Erythroblast (primary cell): ENCODE results near the gene RERE.
A peak's percentile ranks its signal among the peaks of the same experiment; 100 is the strongest.
"Not testable (repeated sequence)": the region's sequence is repeated elsewhere in the genome, so short reads cannot be mapped to it uniquely, and the experiment has no call there.

Source experiments
- DNase-seq, 2 experiments: peaks; one replicate each; lab custom pipeline; 2025; lab: John Stamatoyannopoulos, UW
- GATA1 ChIP-seq: IDR thresholded peaks from 2 replicates; pipeline ENCODE4 v1.6.1; 2011; ENCODE audit warnings: low read depth, mild to moderate bottlenecking, control low read depth, low read length, moderate library complexity
- POLR2A ChIP-seq: IDR thresholded peaks from 2 replicates; pipeline ENCODE4 v1.6.1; 2011; ENCODE audit warnings: mild to moderate bottlenecking, low read length

Gene RERE

DNA sequence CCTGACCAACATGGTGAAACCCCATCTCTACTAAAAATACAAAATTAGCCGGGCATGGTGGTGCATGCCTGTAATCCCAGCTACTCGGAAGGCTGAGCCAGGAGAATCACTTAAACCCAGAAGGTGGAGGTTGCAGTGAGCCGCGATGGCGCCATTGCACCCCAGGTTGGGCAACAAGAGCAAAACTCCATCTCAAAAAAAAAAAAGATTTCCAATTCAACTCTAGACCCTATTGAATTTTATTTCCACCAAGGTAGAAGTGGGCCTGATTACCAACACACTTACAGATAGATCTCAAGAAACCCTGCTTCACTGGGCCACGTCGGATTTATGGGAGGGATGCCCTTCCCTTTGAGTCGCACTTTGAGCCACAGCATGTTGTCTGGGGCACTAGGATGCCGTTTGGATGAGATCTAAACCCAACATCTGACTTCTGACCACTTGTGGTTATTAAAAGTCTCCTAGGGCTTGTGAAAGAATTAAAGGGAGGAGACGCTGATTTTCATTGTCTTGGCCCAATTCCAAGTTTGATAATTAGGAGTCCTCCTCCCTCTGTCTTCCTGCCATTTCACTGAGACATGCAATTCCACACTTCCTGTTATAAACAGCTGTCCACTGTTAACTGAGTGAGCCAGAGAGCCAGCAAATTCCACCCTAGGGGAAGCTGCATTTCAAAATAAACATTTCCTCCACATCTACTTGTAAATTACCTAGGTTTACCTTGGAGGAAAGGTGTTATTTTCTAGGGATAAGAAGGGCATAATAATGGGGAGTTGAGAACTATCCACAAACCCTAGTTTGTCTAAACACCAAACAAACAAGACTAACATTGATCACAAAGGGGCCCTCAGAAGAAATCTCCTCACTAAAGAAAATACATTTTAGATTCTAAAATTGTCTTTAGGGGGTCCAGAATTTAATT lies 5.2 kb upstream of the RERE start:
- peak; percentile 8 to 41 for DNase-seq

DNA sequence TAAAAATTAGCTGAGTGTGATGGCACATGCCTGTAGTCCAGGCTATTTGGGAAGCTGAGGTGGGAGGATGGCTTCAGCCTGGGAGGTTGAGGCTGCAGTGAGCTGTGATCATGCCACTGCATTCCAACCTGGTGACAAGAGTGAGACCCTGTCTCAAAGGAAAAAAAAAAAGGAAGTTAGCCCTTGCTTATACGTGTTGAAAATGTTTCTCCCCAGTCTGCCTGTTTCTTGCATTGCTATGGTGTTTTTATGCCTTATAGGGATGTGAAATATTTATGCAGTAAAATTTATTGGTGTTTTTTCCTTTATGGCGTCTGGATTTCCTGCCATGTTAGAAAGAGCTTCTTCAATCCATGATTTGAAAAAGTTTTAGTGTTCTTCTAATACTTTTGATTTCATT lies 3.6 kb upstream of the RERE start:
- no peak for DNase-seq

More for the DNA sequence above, 5.2 kb upstream of the RERE start:
- TF ChIP-seq GATA1 (no peak), POLR2A (no peak)

DNA sequence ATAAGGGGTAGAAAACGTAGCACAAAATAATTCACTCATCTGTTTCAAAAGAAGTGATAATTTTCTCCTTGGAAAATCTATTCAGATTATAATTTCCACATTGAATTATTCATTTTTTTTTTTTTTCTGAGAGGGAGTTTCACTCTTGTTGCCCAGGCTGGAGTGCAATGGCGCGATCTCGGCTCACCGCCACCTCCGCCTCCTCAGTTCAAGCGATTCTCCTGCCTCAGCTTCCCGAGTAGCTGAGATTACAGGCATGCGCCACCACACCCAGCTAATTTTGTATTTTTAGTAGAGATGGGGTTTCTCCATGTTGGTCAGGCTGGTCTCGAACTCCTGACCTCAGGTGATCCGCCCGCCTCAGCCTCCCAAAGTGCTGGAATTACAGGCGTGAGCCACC lies 1.3 kb upstream of the RERE start:
- DNase-seq: not testable (repeated sequence)

More for the DNA sequence above, 3.6 kb upstream of the RERE start:
- TF ChIP-seq POLR2A (no peak), GATA1 (no peak)

DNA sequence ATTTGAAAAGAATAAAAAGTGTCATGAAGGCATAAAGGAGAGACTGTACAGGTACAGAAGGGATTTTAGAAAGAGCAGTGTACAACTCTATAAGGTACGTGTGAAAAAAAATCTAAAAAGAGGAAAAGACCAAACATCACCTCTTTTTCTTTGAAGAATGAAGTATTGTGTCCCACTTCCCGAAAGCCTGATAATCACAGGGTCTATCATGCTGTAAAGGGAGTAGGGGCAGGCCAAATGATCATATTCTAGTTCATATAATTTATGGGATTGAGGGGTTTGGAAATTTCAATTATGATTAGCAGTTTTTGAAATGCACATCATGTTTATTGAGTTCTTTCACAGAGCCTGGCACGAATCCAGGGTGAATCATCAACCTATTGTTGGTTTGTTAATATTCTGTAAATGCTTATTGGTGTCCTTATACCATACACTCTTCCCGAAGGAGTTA lies 910 bp upstream of the RERE start:
- DNase-seq: peak; percentile 46 to 74
- TF ChIP-seq GATA1 (no peak), POLR2A (no peak)

DNA sequence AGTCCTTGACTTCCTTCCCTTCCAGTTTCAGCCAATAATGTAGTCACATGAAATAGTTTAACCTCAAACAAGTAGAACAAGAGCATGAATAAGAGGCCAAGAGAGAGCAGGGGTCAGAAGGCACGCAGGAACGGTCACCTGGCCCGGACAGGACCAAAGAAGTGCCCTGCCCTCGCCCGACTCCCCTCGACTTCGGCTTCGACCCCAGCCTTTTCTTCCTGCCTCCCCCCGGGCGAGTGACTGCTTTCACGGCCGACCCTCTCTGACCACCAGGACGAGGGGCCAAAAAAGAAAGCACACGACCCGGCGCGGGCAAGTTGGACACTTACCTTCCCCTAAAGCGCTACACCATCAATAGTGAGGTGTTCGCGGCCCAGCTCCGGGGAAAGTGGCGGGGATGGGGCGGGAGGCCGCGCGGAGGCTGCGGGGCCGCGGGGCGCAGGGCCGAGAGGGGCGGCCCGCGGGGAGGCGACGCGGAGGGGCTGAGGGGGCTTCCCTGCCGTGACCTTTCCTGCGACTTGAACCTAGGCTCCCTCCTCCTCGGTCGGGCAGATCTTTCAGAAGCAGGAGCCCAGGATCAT lies 519 bp downstream of the RERE start:
- peak; percentile 63 to 75 for DNase-seq
- TF ChIP-seq GATA1 (no peak), POLR2A (no peak)

DNA sequence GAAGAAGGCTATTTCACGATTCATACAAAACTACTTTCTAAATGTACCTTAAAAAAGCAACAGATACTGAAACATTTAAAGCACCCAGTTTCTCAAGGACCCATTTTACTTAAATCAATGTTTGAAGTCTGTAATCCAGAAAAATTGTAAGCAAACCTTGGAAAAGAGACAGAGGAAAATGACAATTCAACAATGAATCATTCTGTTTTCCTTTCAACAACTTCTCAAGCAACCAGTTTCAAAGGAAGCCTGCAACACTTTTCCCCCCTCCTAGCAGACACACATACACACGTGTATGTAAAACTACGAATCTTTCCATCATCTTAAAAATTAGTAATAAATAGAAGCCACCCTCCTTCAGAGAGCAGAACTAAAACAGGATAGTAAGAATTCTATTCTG lies 1.2 kb downstream of the RERE start:
- DNase-seq: peak; percentile 44 to 60

DNA sequence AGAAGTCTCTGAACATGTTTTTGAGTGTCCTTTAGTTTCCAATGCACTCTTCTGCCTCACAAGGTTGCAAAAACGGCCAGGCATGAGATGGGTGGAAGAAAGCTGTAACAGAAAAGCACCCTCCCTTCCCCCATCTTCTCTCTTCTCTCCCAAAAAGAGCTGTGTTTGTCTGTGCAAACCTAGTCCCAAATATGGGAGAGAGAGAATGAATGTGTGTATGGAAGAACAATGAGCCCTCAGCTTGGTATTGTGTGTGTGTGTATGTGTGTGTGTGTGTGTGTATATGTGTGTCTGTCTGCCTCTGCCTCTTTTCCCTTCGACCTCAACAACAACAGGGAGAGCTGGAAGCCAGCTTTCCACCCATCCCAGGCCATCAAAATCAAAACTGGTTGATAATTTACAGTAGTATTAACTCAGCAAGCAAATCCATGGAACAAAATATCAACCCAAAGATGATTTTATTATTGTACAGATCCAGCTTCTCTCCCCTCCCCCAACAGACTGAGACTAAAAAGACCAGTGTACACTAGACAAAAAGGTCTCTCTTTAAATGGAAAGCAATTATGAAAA lies 1.8 kb downstream of the RERE start:
- peak; percentile 33 to 42 for DNase-seq

More for the DNA sequence above, 1.2 kb downstream of the RERE start:
- TF ChIP-seq GATA1 (no peak), POLR2A (no peak)

DNA sequence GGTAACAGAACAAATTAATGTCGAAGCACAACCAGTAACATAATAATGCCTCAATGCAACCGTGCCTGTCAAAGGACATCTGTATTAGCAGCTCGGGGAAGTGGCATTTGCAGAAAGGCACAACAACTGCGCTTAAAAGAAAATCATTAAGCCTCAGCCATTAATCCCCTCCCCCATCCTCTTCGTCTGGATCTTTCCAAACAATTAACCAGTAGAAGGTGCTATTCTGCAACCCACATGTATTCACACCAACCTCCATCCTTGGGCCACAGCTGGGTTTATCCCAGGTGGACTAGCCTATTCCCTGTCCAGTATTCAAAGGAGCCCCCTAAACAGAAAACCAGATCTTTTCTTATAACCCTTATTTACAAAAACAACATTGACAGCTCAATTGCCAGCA lies 2.6 kb downstream of the RERE start:
- DNase-seq: peak; percentile 25 to 36
- no peak for TF ChIP-seq GATA1
- no peak for TF ChIP-seq POLR2A

More for the DNA sequence above, 1.8 kb downstream of the RERE start:
- TF ChIP-seq GATA1: no peak
- TF ChIP-seq POLR2A: no peak

DNA sequence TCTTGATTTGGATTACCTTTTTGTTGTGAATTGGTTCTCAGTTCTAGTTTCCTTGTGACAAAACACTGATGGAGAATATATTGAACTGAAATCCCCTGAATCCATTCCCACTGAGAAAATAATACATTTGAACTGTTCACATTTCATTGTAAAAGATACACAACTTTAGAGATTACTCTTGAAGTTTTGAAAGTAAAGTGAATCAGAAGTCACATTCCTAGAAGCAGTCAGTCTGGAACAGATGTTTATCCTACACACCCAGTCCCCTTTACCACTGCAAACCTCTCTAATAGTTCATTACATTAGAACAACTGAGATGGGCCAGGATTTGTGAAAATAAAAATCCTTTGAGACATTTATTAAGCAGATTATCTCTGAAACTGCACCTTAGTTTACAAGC lies 3.4 kb downstream of the RERE start:
- no peak for DNase-seq
- TF ChIP-seq POLR2A (no peak), GATA1 (no peak)

DNA sequence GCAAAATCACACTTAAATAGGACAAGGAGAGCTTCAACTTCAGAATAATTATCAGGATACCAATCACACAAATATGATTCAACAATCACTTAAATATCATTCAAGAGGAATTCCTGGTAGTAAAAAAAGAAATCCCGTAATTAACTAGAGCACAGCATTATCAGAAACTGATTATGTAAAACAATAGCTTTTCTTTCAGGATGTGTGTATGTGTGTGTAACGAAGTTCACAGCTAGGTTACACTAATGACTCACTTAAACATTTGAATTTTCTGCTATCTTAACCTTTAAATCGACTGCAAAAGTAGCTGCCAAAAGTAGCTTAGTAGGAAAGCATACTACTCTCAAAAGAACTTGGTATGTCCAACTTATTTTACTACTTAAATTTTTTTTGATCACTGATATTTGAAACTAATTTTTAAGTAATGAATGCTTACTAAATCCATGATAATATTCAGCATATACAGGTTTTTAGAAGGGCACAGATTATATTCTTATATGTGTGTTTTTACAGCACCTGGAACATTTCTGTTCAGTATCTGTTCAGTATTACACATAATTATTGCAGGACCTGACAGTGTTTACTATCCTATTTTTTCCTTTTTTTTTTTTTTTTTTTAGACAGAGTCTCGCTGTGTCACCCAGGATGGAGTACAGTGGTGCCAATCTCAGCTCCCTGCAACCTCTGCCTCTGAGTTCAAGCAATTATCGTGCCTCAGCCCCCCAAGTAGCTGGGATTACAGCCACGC lies 4.2 kb downstream of the RERE start:
- TF ChIP-seq GATA1 (no peak), POLR2A (no peak)
- DNase-seq: no peak

DNA sequence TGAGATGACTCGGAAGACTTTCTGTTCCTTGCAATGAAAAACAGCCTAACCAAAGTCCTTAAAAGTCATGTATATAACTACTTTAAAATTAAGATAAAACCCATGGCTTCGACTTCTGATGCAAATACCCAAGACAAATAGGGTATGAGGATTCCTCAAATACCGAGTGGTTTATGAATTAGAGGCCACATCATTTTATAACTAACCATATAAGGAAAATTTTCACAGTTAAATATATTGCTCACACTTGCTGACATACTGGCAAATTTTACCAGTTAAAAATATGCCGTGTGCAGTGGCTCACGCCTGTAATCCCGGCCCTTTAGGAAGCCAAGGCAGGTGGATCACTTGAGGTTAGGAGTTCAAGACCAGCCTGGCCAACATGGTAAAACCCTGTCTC lies 5.4 kb downstream of the RERE start:
- DNase-seq: no peak
- TF ChIP-seq GATA1 (no peak), POLR2A (no peak)

DNA sequence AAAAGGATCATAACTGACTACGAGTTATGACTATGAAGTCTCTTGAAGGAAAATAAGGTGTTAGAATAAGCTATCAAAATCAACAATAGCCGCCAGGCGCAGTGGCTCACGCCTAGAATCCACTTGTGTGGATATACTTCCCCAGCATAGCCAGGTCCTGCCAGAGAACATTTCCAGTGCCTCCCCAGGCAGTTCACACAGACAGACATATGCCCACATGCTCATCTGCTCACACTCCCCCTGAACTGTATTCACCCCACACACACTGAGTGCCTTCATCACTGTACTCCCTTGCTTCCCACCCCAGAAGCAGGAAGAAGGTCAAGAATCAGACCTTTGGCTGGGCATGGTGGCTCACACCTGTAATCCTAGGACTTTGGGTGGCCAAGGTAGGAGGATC lies 6.5 kb downstream of the RERE start:
- TF ChIP-seq GATA1: no peak
- no peak for TF ChIP-seq POLR2A
- no peak for DNase-seq

DNA sequence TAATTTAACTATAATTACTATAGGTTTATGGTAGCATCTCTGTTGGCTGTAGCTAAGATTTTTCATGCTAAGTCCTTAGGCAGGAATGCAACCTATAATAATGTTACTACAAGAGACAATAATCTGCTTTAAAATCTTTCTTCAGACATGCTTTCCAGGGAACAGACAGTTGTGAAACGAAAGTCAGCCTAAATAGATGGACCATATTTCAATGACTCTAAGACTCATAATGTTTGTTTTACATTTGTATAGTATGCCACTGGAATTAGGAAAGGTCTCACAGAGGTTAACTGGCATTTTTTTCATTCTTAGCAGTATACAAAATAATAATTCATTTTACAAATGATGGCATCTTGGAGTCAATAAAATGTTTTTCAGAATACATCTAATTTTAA lies 8.1 kb downstream of the RERE start:
- no peak for DNase-seq
- TF ChIP-seq GATA1 (no peak), POLR2A (no peak)
